ENCODE data around the gene APRT.

APRT gene

GRCh38 chr16:88809676-88810165 is 2.0 kb downstream of the APRT start:
- in situ Hi-C loops (cut with HindIII; ENCODE audit: low sequenced_read_pairs): no loop called here

- in situ Hi-C loops (cut with HindIII; ENCODE audit: low sequenced_read_pairs): no loop called here
Observed at GRCh38 chr16:88809068-88809675, 2.6 kb downstream of the APRT start.

GRCh38 chr16:88807626-88808453 is 3.9 kb downstream of the APRT start:
- in situ Hi-C loops (cut with HindIII; ENCODE audit: low sequenced_read_pairs): no loop called here

DNA sequence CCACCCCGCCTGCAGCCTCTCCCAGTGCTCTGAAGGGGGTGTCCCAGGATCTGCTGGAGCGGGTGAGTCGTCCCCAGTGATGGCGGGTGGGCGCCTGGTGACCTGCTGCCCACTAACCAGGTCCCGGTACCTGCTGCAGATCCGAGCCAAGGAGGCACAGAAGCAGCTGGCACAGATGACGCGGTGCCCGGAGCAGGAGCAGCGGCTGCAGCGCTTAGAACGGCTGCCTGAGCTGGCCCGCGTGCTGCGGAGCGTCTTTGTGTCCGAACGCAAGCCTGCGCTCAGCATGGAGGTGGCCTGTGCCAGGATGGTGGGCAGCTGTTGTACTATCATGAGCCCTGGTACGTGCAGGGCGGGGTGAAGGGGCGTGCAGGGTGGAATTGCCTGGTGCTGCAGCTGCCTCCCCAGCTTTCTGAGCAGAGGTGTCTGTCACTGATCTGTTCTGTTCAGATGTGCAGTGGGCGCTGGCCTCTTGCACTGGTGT is 4.5 kb downstream of the APRT start:
- in situ Hi-C loops (cut with HindIII; ENCODE audit: low sequenced_read_pairs): no loop called here

DNA sequence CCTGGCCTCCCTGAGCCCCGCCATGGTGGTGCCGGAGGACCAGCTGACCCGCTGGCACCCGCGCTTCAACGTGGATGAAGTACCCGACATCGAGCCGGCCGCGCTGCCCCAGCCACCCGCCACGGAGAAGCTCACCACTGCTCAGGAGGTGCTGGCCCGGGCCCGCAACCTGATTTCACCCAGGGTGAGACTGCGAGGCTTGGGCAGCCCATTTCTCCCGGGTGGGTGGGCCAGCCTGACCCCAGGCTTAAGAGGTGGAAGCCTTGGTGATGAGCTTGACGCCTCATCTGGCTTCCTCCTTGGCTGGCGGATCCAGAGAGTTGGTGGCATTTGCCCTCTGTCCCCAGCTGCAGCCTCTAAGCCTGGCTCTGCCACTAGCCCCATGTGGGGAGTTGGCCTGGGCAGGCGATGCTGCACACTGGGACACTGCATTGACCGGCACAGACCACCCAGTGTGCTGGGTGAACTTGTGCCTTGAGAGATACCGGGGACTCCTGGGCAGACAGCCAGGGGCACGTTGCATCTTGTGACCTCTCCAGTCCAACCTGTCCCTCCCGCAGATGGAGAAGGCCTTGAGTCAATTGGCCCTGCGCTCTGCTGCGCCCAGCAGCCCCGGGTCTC is 5.1 kb downstream of the APRT start:
- in situ Hi-C loops (cut with HindIII; ENCODE audit: low sequenced_read_pairs): no loop called here

DNA sequence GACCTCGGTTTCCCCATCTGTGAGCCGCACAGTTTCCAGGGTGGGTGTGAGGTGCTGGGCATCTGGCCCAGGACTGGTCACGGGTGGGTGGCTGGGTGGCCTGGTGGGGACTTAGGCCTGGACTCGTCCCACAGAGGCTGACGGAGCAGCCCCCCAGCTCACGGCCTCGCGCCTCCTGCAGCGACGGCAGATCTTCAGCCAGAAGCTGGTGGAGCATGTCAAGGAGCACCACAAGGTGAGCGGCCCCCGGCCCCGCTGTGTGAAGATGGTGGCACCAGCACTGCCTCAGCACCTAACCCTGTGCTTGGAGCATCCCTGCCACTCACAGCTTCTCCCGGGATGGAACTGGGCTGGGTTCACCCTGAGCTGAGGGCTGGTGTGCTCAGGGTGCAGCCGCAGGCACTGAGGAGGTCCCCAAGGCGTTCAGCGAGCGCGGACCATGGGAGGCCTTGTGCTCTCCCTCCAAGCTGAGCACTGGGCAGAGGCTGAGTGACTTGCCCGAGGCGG is 5.8 kb downstream of the APRT start:
- in situ Hi-C loops (cut with HindIII; ENCODE audit: low sequenced_read_pairs): no loop called here

DNA sequence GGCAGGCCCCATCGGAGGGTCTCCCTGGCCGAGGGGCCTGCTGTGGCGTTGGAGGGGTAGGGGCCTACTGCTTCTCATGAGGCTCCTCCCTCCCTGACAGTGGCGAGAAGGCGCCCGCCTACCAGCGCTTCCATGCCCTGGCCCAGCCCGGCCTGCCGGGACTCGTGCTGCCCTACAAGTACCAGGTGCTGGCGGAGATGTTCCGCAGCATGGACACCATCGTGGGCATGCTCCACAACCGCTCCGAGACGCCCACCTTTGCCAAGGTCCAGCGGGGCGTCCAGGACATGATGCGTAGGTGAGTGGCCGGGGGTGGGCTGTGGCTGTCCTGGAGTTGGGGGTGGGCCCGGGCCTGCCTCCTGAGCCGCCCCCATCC is 6.4 kb downstream of the APRT start:
- in situ Hi-C loops (cut with HindIII; ENCODE audit: low sequenced_read_pairs): no loop called here

- in situ Hi-C loops (cut with HindIII; ENCODE audit: low sequenced_read_pairs): no loop called here
Observed at GRCh38 chr16:88804552-88805339, 7.0 kb downstream of the APRT start.

- in situ Hi-C loops (cut with HindIII; ENCODE audit: low sequenced_read_pairs): no loop called here
Observed at GRCh38 chr16:88804173-88804551, 7.6 kb downstream of the APRT start.

GRCh38 chr16:88803264-88803987 is 8.3 kb downstream of the APRT start, which contains the start of gene CDT1:
TSS of gene CDT1 (plus strand) at chr16:88803789. CDS start at chr16:88803832, 43 bp downstream.
- in situ Hi-C loops (cut with HindIII; ENCODE audit: low sequenced_read_pairs): no loop called here

DNA sequence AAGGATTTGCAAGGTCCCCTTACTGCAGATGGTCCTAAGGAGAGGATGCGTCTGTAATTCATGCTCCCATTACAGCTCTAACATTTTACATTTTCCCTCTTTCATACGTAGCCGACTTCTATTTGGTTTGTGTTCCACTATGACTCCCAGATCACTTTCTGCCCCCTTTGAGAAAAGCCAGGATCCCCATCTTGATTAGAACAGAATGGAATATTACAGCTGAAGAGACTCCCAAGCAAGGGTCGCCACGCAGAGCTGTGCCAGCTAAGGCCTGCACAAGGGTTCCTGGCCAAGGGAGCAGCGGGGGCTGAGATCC is 11.5 kb downstream of the APRT start:
- in situ Hi-C loops (cut with HindIII; ENCODE audit: low sequenced_read_pairs): no loop called here

- in situ Hi-C loops (cut with HindIII; ENCODE audit: low sequenced_read_pairs): no loop called here
Observed at GRCh38 chr16:88799569-88800276, 12.0 kb downstream of the APRT start.

GRCh38 chr16:88798772-88799455 is 12.8 kb downstream of the APRT start:
- in situ Hi-C loops (cut with HindIII; ENCODE audit: low sequenced_read_pairs): no loop called here

DNA sequence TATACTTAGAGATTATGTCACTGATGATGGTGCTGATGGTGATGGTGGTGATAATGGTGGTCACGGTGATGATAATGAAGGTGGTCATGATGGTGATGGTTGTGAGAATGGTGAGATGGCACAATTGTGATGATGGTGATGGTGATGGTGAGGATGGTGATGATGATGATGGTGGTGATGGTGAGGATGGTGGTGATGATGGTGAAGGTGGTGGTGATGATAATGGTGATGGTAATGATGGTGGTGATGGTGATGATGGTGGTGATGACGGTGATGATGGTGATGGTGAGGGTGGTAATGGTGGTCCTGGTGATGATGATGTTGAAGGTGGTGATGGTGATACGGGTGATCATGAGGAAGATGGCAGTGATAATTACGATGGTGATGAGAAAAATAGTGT is 13.7 kb downstream of the APRT start:
- in situ Hi-C loops (cut with HindIII; ENCODE audit: low sequenced_read_pairs): no loop called here

GRCh38 chr16:88796278-88796677 is 15.4 kb downstream of the APRT start:
- in situ Hi-C loops (cut with HindIII; ENCODE audit: low sequenced_read_pairs): no loop called here

DNA sequence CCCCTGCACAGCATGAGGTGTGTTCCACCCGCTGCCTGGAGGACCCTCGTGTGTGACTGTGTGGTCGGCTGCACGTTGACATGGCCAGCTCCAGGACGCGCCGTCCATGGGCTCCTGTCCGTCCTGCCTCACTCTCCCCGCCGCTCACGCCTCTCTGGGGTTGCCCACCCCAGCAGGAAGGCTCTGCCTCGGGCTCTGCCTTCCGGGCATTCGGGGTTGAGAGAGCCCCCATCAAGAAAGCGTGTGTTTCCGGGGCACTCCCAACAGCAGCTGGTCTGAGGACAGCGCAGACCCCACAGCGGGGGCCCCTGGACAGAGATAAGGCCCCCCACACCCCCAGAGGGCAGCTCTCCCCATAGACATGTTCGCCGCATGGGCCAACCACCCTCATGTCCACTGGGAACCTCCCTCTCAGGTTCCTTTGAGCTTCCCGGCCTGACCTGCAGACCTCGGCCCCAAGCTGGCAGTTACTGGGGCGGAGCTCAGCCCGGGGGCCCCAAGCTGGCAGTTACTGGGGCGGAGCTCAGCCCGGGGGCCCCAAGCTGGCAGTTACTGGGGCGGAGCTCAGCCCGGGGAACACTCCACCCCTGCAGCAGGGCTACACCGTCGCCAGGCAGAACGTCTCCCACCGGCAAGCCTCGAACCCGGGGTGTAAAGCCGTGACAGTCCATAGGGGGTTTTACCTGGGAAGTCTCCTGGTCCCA is 18.3 kb downstream of the APRT start:
- in situ Hi-C loops (cut with HindIII; ENCODE audit: low sequenced_read_pairs): no loop called here

DNA sequence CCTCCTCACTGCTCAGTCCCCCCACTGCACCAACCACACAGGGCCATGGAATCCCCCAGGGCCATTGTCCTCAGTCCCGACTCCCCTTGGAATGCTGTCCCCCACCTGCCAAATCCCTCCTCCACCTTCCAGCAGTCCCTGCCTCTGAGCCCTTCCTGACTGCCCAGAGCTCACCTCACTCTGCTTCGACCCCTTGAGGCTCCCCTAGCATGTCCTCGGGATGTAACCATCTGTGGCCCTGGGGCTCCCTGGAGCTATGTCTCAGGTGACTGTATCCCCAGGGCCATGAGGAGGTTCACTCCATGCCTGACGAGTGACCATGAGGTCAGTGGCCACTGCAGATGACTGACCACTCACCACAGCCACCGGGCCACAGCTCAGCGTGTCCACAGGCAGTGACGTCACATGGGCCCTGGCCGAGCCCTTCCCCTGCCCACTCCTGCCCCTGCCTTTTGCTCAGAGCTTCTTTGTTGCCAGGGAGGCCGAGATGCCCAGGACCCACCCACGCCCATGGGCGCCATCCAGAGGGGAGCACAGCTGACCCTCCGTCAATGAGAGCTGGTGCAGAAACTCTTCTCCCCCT is 19.0 kb downstream of the APRT start:
- in situ Hi-C loops (cut with HindIII; ENCODE audit: low sequenced_read_pairs): no loop called here

- in situ Hi-C loops (cut with HindIII; ENCODE audit: low sequenced_read_pairs): no loop called here
Observed at GRCh38 chr16:88792078-88792550, 19.6 kb downstream of the APRT start.
